Stimulated activated CD4-positive, alpha-beta T cell treated with anti-CD3 and anti-CD28 coated beads, Interleukin-15, amount 100 ng/mL, for 24 hours (primary cell): ENCODE measurements around the gene COL12A1.
"Not testable (repeated sequence)": the region's sequence is repeated elsewhere in the genome, so short reads cannot be mapped to it uniquely, and the experiment has no call there.

Source experiments
- DNase-seq: peaks from one replicate; pipeline ENCODE4 v3.0.0-alpha.2; 2020

Gene COL12A1

DNA sequence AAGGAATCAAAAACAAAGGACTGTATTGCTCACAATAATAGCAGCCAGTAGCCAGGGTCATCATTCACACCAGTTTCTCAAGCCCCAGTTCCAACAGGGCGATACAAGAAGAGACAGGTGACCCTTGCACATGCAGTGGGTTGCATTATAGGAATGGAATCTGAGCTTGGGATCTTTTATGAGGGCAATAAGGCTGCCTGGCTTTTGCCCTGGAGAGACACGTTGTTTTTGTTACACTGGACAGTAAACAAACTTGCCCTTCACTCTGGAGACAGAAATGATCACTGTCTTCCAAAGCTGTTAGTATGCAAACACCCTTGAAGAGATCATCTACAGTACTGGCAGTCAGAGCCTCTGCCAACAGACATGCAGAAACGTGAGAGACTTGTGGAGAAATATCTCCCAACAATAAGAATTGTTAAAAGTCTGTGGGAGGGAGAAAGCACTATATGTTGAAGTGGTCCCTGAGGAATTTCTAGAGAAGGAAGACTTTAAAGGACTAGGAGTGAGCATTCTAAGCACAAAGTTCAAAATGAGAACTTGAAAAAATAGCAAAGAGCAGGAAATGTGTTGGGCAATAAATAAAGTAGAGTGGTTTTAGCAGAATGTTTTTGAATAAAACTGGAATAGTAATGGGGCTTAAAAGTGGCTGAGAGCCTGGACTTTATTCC is 6.2 kb upstream of the COL12A1 start:
- DNase-seq: no peak

DNA sequence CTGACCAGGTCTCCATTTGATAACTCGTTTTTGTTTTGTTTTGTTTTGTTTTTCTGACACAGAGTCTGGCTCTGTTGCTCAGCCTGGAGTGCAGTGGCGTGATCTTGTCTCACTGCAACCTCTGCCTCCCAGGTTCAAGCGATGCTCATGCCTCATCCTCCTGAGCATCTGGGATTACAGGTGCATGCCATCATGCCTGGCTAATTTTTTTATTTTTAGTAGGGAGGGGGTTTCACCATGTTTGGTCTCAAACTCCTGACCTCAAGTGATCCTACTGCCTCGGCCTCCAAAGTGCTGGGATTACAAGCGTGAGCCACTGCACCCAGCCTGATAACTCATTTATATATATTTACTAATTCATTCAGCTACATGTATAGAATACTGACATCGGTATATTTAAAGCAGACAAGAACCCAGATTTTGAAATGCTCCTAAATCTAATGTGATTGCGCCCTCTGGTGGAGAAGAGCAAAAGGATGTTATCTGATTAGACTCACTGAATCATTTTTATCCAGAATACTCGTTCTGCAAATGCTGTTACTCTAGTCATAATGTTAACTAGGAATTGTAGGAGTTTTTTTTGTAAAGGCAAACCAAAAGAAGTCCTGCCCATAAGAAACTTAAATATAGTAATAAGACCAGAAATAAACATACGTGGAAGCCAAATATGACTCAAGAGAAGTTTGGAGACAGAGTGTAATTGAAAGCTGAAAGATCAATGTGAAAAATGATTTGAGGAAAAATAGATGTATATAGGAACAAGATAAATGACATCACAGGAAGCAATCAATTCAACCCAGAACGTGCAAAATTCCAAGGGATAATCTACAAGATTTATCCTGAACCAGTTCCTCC is 5.3 kb upstream of the COL12A1 start:
- DNase-seq: peak; percentile 59

DNA sequence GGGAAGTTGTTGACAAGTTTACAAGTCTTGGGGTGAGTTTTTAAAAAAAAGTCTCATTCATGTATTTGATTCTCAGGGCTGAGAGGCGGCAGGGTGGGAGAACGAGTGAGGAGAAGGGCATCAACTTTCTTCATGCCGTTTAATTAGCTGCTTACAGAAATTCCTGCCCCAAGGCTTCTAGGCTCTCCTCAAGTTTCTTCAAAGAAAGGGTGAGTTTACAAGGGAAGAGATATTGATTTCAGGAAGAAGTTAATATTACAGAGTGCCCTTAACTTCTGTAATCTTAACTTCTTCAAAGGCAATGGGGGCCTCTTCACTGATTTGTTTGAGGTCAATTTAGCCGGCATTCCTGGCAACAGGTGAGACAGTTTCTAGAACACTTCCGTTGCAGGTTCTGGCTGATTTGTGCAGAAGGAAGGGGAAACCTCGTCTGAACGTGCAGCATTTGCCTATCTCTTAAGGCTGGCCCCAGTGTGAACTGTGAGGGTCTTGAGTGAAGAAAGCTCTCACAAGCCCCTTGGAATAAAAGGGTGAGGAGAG is 3.4 kb upstream of the COL12A1 start:
- no peak for DNase-seq

DNA sequence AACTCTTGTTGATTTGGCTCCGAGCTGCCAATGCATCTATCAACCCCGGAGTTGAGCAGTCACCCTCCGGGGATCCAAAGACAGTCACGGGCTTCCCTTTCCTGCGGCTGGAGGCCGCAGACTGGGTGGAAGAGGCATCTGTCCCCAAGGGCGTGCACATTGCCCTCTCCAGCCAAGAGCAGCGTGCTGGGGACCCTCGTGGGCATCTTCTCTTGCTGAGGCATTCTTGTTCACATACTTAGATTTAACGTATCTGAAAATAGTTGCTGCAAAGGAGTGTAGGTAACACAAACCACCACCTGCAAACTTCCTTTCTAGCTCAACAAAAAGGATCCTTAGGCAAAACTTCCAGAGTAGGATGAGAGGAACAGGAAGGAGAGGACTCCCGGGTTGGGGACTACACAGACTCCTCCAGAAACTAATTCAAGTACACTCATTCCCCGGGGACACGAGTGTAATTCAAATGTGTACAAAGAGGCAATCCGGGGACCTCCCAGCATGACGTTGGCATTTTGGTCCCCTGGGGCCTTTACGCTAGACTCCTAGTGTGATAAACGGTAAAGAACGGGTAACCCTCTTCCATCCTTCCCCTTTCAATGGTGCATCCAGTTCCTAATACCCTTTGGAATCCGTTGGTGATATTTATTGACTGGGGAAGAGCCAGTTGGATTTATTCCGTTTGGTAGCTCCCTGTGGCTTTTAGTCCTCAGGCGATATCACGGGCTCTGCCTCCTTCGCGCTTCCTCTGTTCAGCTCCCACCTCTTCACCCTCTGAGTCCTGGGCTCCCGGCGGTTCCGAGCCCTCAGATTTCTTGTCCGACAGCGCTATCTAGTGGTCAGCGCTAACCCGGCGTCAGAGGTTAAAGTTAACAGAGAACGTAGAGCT is 2.7 kb upstream of the COL12A1 start:
- peak; percentile 88 for DNase-seq

DNA sequence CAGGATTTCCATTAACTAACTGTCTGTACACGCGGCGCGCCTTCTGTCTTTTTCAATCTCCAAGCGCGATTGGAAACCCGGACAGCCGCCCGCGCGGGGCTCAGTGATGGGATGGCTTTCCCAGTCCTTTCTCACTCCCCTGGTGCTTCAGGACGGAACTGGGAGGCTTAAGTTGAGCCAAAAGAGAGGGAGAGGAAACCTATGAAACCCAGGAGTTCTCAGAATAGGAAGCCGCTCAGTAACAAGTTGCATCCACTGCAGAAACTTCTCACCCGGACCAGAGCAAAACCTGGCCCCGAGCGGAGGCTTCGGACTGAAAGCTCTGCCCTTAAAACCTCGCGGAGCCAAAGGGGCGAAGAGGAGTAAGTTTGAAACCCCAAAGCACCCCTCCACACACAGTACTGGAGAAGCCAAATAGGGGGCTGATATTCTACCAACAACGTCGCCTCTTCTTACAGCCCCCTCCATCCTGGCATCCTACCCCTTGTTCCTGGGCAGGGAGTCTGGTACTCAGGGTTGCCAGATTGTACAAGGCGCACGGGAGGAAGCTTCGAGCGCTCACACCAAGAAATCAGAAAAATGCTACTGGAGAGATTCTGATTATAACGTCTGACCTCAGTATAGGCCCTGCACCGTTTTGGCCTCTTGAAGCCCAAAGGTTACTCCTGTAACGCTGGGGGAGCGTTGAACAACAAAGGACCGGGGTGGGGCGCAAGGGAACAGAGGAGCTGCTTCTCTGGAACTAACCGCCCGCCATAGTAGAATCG is 906 bp upstream of the COL12A1 start:
- DNase-seq: peak; percentile 22

DNA sequence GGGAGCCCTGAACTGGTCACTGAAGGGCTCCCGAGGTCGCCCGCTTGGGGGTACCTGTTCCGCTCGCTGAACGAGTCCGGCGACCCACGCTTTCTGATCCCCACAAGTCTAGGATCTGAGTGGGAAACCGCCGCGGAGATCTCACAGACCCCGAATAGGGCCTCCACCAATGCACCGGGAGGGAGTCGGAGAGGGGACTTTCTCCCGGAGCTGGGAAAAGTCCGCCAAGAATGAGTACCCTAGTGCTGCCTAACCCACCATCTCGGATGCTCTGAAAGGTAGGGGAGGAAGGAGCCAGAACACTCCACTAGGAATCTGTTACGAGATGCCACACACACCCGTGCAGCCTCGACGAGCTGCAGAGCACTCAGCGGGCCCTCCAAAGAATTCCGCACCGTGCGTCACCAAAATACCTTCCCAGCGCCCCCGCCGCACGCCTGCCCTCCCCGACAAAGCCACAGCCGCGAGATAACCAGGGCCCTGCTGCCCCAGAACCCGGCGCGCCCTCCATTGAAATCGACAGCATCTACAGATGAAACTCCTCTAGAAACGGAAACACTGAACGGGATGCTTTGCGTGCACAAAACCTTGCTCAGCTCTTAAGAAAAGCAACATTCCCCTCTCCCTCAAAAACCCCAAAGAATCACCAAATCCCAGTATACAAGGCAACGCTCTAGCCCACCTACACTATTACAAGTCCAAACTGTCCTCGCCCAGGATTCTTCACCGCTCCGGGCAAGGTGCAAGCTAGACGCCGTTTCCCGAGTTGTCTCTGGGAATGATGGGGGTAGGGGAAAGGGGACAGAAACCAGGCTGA is 686 bp downstream of the COL12A1 start:
- DNase-seq: peak; percentile 46

DNA sequence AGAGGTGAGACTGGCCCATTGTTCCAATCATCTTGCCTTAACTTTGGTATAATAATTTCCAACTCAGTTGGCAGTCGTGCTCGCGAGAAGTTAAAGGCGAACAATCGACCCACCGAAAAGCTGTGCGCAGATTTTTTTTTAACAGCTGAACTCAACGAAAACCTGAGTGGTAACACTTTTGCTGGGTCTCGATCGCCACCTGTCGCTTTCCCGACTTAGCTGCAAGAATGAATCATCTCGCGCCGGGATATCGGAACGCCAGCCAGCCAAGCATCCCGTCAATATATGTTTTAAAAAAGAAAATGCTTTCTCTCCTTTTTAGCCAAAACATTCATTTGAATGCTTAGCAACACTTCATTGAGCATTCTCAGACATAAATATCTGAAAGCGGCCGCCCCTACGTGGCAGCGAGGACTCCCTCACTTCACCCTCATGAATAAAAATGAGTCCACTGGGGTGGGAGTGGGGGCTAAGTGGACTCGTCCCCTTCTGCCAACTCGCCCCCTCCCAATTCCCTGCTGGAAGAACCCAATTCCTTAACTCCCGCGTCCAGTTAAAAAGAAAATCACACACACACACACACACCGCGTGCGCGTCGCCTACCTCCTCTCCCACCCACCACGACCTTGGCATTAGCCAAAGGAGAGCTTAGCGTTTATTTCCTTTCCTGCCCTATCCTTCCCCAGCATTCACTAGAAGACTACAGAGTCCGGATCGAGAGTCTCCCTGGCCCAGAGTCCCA is 1.5 kb downstream of the COL12A1 start:
- peak; percentile 66 for DNase-seq

DNA sequence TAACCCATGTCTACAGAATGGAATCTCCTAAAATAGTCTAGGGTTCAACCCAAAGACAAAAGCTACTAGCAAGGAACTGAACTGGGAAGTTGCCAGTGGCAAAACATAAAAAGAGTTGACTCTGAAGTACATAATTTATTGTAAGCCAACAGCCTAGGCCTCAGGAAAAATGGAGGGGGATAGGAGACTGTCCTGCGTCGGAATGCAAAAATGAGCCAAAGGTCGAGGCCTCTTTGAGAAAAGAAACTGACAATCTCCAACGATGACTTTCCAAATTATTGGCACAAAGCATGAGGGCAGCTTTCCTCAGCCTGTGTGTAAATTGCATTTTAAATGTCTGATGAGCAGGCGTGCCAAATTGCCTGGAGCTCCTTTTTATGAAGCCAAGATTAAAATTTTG is 2.1 kb downstream of the COL12A1 start:
- DNase-seq: no peak

DNA sequence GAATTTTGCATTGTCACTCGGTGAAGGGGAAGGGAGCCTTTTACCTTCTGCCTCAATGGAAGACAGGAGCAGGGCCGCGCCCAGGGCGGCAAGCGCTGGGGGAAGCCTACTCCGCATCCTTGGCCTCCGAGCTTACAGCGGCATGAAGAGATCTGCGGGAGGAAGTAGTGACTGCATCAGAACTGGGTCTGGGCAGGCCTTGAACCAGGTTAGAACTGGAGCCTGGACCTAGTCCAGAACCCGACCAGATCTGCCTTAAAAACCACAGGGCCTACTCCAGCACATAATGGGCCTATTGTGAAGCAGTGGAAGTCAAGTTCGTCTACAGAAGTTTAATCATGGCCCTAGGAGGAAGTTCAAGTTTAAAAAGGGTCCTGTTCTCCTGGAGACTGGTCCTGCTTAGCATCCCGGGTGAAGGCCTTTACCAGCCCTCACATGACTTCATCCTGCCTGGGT is 3.1 kb downstream of the COL12A1 start:
- DNase-seq: no peak

DNA sequence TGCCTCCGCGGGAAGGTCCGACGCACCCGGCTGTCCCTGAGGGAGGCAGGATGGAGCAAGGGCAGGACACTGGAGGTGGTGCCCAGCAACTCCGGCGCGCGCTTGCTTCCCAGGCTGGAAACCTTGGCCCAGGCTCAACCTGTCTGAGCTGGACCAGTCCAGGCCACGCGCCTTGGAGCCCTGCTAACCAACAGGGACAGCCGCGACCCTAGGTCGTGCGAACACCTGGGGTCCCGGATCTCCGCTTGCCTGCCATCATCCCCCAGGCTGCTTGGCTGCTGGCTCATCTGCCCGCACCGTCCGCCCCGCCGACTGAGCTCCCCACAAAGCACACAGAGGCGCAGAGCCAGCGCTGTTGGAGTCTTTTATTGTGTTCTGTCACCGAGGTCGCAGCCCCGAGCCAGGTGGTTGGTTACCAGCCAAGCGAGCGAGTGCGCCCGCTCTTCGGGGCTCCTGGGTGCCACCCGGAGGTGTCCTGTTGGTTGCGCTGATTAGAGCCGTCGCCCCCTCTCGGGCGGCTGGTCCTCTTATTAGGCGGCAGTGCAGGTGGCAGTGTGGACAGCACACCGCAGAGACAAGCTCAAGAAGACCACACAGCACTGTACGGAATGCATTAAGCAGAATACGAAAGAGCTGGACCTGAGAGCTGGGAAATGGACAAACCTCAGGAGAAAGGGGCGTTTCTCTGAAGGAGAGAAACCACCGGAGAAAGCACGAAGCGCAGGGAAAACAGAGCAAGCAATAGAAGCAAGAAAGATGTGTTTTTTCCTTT is 3.8 kb downstream of the COL12A1 start:
- DNase-seq: peak; percentile 18

DNA sequence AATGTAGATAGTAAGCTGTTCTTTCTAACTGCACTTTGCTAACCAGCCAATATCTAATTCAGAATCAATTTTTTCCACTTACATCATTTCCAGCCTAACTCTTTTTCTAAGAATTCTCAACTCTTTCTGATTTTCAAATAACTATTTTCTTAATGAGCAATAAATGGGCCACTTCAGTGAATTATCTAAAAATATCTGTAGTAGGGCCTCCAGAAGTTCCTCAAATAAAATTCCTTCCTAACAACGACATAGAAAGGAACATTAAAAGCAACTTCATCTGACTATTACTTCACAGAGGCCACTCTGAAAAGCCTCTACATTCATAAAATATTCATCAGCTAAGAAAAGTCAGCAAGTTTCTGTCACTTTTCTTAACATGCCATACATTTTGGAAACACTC is 4.8 kb downstream of the COL12A1 start:
- no peak for DNase-seq

DNA sequence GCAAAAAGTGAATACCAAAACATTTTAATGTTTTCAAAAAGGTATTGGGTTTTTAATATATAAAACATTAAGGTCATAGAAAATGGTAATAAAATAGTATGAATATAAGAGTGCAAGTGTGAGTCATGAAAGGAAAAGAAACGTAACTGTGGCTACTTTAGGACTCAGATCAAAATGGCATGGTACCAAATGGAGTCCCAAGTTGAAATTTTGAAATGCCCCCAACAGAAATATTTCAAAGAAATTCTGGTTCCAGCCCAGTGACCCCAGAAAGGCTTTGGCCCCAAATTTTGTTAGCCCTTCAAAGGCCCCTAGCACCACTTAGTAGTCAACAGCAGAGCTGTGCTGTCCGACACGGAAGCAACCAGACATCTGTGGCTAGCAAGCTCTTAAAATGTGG is 6.0 kb downstream of the COL12A1 start:
- no peak for DNase-seq

DNA sequence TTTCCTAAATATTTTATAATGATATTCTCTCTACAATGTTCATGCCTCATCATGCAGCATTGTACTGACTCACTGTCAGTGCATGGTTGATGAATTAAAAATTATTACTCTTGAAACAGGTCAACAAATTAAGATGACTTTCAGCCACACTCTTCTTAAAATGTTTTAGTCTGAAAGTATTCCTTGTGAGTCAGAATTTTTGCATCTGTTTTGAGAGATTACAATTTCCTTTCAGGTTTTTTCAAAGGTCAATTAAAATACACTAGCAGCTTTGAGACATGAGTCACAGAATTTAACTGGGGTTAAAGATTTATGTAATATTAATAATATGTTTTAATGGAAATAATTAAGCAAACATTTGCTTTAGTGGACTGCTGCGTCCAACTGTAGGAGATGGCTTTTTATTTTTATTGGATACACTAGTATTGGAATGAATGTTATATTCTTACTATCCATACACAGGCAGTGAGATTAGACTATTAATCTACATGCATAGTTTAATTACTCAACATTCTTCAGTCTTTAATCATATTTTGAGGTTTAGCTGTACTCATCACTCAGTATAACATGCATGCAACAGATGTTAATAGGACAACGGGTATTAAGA is 9.7 kb downstream of the COL12A1 start:
- DNase-seq: no peak

DNA sequence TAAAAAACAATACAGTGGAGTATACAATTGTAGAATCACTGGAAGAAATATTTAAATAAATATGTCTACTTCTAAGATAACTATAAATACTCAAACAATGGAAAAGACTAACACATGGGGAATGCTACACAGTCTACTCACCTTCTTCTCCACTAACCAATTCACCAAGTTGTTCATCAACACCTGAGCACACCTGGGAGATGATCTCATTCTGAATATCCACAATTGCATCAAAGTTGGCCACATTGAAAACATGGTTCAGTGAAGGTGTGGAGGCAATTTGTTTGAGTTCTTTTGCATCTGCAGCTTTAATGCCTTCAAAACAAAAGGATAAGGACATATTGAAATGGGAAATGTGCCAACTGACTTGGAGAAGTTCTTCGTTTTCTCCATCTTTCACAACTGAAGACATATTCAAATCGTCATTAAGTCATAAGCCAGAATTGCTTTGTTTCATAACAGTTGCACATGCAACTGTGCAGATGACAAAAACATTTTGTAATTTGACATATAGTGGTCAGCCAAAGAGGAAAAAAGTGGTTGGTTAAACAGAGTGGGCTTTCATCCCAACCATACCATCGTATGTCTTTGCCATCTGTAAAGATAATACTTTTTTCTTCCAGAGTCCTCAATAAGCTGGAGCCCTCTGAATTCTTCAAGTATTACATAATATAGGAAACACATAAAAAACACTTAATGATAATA is 17.5 kb downstream of the COL12A1 start:
- no peak for DNase-seq

DNA sequence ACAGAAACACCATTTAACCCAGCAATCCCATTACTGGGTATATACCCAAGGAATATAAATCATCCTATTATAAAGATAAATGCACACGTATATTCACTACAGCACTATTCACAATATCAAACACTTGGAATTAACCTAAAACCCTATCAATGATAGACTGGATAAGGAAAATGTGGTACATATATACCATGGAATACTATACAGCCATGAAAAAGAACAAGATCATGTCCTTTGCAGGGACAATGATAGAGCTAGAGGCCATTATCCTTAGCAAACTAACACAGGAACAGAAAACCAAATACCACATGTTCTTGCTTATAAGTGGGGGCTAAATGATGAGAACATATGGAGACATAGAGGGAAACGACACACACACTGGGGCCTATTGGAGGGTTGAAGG is 19.3 kb downstream of the COL12A1 start:
- not testable (repeated sequence) for DNase-seq

DNA sequence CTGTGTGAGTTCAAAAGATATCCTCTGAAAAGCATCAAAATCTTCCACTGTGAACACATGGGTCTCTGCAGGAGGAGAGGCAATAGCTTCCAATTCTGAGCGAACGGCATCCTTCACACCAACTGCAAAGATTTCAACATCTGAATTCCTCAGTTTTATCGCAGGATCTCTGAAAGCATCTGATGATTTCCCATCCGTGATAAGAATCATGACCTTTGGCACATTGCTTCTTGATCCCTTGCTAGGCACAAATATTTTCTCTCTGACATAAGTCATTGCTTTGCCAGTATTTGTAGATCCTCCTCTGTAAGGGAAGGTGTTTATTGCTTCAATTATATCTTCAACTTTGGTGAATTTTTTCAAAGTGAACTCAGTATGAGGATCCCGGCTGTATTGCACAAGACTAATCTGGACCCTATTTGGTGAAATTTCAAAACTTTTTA is 22.7 kb downstream of the COL12A1 start:
- no peak for DNase-seq

DNA sequence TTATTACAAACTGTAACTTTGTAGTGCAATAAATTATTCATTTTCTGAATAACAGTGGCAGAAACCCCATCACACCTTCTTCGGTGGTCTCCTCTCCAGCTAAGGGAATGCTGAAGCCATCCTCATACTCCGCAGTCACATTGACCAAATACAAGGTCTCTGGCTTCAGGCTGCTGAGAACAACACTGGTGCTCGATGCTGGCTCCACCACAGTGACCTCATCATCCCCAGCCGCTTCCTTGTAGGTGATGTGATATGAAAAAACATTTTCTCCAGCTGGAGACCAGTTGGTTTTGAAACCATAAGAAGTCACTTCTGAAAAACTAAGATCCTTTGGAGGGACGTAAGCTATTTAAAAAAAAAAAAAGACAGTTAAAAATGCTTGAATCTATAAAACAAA is 25.0 kb downstream of the COL12A1 start:
- no peak for DNase-seq

DNA sequence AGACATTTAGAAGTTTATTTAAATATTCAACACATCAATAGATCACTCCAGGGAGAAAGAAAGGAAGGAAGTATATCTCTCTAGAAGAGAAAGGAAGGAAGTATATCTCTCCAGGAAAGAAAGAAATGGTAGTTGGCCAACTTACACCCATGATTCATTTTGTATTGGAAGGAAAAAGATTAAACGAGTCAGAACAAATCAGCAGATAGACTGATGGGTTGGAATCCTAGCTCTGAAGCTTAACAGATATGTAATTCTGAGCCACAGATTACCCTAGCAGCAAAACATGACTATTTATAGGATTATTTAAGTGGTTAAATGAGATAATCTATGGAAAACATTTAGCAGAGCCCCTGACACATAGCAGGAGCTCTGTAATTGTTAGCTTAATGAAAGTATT is 27.1 kb downstream of the COL12A1 start:
- DNase-seq: no peak
